GM18507 (cell line): ENCODE results near the gene AP2A1.
"Not testable (repeated sequence)": the region's sequence is repeated elsewhere in the genome, so short reads cannot be mapped to it uniquely, and the experiment has no call there.

Experiments used
- DNase-seq: peaks from one replicate; pipeline ENCODE4 v3.0.0; 2011; ENCODE audit warnings: low read depth; ENCODE audit not compliant: insufficient read length; ENCODE audit errors: extremely low spot score
- FAIRE-seq: peaks from 2 replicates; lab custom pipeline; 2011; peaks lifted over from hg19 to GRCh38; lab: Jason Lieb, UNC

AP2A1 gene

GRCh38 chr19:49766930-49767299 is at the start of gene AP2A1:
Gene AP2A1, plus strand, starts transcription at chr19:49767001. Its CDS starts 133 bp downstream, at chr19:49767134.
- no peak for DNase-seq
- no peak for FAIRE-seq

GRCh38 chr19:49718511-49718910 is 48.3 kb upstream of the AP2A1 start:
- FAIRE-seq (no peak), DNase-seq (no peak)

- no peak for DNase-seq
- no peak for FAIRE-seq
Measured at GRCh38 chr19:49718991-49719390, 47.8 kb upstream of the AP2A1 start.

- not testable (repeated sequence) for DNase-seq, FAIRE-seq
Measured at GRCh38 chr19:49719420-49719819, 47.4 kb upstream of the AP2A1 start.

GRCh38 chr19:49727217-49728030 is 39.4 kb upstream of the AP2A1 start:
- FAIRE-seq: no peak
- DNase-seq: no peak

GRCh38 chr19:49730166-49730565 is 36.6 kb upstream of the AP2A1 start:
- FAIRE-seq (no peak), DNase-seq (no peak)

GRCh38 chr19:49738268-49738667 is 28.5 kb upstream of the AP2A1 start:
- DNase-seq (no peak), FAIRE-seq (no peak)

GRCh38 chr19:49739098-49739497 is 27.7 kb upstream of the AP2A1 start:
- DNase-seq (no peak), FAIRE-seq (no peak)

GRCh38 chr19:49739933-49740332 is 26.9 kb upstream of the AP2A1 start:
- no peak for FAIRE-seq

GRCh38 chr19:49741210-49741844 is 25.5 kb upstream of the AP2A1 start:
- FAIRE-seq (no peak), DNase-seq (no peak)

More at GRCh38 chr19:49739933-49740332, 26.9 kb upstream of the AP2A1 start:
- DNase-seq: no peak

GRCh38 chr19:49744946-49745381 is 21.8 kb upstream of the AP2A1 start:
- FAIRE-seq (no peak), DNase-seq (no peak)

GRCh38 chr19:49746206-49746958 is 20.4 kb upstream of the AP2A1 start:
- no peak for DNase-seq

GRCh38 chr19:49749055-49749716 is 17.6 kb upstream of the AP2A1 start:
- DNase-seq (no peak), FAIRE-seq (no peak)

More at GRCh38 chr19:49746206-49746958, 20.4 kb upstream of the AP2A1 start:
- FAIRE-seq: no peak

- DNase-seq (no peak), FAIRE-seq (no peak)
Measured at GRCh38 chr19:49749771-49750170, 17.0 kb upstream of the AP2A1 start.

- no peak for FAIRE-seq
Measured at GRCh38 chr19:49752701-49753100, 14.1 kb upstream of the AP2A1 start.

GRCh38 chr19:49755956-49756355 is 10.8 kb upstream of the AP2A1 start:
- DNase-seq (no peak), FAIRE-seq (no peak)

More at GRCh38 chr19:49752701-49753100, 14.1 kb upstream of the AP2A1 start:
- DNase-seq: no peak

GRCh38 chr19:49758292-49758691 is 8.5 kb upstream of the AP2A1 start:
- DNase-seq (no peak), FAIRE-seq (no peak)

GRCh38 chr19:49761249-49761624 is 5.6 kb upstream of the AP2A1 start:
- FAIRE-seq: no peak

GRCh38 chr19:49761625-49762311 is 5.0 kb upstream of the AP2A1 start:
- DNase-seq (no peak), FAIRE-seq (no peak)

More at GRCh38 chr19:49761249-49761624, 5.6 kb upstream of the AP2A1 start:
- no peak for DNase-seq
